Measurements from ENCODE around the gene ZNF276.
"Not testable (repeated sequence)": the region's sequence is repeated elsewhere in the genome, so short reads cannot be mapped to it uniquely, and the experiment has no call there.

ZNF276 gene

DNA sequence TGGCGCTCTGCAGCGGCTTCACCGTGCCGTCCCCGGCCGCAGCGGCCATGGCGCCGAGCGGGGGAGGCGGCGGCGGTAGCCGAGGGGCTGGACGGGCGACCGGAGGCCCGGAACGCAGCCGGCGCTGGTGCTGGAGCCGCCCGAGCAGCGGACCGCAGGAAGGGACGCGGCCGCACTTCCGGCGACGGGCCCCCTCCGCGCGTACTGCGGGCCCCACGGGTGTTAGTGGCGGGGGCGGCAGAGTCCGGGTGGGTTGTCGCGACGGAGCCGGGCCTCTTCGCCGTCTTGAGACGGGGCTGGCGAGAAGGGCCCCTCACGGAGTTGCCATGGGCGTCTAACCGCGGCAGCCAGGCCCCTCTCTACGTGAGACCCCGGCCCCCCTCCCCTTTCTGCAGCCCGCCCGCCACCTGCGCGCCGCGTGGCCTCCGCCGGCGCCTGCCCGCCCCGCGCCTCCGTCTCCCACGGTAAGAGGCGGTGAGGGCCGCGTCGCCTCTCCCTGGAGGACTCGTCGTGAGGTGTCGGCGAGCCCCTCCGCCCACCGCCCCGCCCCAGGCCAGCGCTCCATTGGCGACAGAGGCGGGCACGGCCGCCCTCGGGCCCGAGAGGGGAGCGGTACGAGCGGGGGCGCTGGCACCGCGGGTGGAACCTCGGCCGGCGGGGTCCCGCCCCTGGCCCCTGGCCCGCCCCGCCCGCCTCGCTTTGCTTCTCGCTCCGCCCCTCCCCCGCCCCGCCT is at the start of gene ZNF276, which contains the start of gene VPS9D1:
ZNF276 (plus strand) TSS at position 725 of the 733 bp plus-strand sequence. CDS start 104 bp downstream, outside the sequence.
VPS9D1 (minus strand) TSS at position 86 of the 733 bp plus-strand sequence; CDS start at position 49, 37 bp downstream.
- peak; percentile 80 to 84 for DNase-seq

DNA sequence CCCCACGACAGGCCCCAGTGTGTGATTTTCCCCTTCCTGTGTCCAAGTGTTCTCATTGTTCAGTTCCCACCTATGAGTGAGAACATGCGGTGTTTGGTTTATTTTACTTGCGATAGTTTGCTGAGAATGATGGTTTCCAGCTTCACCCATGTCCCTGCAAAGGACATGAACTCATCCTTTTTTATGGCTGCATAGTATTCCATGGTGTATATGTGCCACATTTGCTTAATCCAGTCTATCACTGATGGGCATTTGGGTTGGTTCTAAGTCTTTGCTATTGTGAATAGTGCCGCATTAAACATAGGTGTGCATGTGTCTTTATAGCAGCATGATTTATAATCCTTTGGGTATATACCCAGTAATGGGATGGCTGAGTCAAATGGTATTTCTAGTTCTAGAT is 49.8 kb upstream of the ZNF276 start:
- DNase-seq, result not testable (repeated sequence)

DNA sequence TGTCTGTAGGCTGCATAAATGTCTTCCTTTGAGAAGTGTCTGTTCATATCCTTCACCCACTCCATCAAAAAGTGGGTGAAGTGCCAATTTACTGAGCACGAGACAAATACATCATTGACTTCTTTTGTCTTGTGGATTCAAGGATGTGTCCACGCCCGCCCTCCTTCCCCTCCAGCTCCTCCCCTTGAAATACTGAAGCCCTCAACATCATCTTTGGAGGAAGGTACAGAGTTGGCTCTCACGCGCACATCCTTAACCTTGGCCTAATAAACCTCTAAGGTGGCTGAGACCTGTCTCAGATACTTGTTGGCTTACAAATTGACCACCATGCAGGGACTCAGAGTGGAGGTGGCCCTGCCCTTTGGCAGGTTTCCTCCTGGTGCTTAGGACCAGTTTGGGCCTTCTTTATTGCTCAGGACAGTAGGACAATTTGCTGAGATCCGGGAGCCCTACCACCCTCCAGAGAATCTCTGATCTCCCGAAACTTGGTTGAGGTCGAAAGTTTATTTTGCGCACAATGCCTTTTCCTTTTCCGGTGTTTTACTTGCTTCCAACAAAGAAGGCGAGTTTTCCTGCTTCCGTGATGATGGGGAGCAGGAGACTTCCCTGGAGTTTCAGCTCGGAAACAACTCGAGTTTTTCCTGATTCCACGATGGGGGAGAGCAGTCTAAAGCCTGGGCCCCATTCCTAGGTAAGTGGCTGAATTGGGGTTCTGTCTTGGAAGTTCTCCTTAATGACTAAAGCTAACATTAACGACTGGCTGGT is 49.0 kb upstream of the ZNF276 start:
- DNase-seq, result no peak

DNA sequence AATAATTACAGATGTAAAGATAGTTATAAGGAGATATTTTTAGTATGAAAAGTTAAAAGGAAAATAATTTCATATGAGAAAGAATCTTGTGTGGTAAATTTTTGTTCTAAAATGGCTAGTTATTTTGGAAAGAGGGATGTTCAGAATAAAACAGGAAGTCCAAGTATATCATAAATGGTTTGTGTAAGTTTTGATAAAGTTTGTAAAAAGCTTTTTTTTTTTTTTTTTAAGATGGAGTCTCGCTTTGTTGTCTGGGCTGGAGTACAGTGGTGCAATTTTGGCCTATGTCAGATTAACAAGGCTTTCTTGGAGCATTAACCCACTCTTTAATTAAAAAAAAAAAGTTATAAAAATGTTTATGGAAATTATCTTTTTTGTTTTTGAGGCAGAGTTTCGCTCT is 43.1 kb upstream of the ZNF276 start:
- no peak for DNase-seq

GRCh38 chr16:89685916-89686315 is 35.4 kb upstream of the ZNF276 start:
- DNase-seq, result no peak

GRCh38 chr16:89686520-89687091 is 34.7 kb upstream of the ZNF276 start, which contains the start of gene CDK10:
Gene CDK10, plus strand, starts transcription at chr16:89686689. Its CDS starts 22 bp downstream, at chr16:89686711.
- peak; percentile 88 to 91 for DNase-seq

DNA sequence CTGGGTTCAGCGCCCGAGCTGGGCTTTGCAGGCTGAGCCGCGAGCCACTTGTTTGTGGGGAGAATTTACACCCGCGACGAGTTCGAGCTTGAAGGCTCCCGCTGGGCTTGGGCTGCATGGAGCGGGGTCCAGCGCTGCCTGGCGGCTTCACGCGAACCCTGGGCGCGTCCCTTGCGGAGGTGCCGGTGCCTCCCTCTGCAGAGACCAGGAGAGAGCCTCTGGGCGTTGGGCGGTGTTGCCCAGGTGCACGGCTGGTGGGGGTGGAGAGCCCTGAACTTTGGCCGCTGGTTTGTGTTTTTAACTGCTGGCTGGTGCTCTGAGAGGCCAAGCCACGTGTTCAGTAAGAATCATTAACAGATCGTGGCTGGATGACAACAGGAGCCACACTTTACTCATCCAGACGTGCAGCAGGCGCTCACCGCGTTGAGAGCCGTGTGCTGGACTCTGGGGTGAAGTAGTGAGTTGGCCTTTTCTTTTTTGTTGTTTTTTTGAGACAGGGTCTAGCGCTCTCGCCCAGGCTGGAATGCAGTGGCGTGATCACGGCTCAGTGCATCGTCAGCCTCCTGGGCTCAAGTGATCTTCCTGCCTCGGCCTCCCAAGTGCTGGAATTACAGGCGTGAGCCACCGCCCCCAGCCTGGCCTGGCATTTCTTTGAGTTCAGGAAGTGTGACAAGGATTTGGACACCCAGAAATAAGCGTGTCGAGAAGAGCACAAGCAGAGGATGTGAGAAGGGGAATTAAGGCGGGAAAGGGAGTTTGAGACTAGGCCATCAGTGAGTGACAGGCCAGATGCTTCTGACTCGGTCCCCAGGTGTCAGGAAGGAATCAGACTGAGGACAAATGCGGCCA is 34.0 kb upstream of the ZNF276 start:
- no peak for DNase-seq

- DNase-seq, result no peak
Observed at GRCh38 chr16:89688395-89688794, 32.9 kb upstream of the ZNF276 start.

- no peak for DNase-seq
Observed at GRCh38 chr16:89689142-89689541, 32.2 kb upstream of the ZNF276 start.

GRCh38 chr16:89689621-89690020 is 31.7 kb upstream of the ZNF276 start:
- not testable (repeated sequence) for DNase-seq

DNA sequence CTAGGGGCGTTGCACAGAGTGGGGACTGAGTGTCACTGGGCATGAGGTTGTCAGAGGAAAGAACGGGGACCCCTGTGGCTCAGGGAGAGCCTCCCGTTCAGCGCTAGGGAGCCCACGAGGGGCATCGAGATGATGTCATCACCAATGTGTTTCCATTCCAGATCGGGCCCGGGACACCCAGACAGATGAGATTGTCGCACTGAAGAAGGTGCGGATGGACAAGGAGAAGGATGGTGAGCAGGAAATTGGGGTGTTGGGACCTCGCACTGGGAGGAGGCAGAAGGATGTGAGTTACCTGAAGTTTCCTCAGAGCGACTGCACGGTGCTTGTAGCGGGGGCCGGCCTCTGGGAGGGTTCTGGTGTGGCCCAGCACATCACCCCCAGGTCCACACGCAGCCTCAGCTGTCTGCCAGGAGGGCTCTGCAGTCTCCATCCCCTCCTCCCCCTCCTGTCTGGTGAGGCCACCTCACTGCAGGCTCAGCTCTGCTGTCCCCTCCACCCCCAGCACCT is 30.9 kb upstream of the ZNF276 start:
- no peak for DNase-seq

DNA sequence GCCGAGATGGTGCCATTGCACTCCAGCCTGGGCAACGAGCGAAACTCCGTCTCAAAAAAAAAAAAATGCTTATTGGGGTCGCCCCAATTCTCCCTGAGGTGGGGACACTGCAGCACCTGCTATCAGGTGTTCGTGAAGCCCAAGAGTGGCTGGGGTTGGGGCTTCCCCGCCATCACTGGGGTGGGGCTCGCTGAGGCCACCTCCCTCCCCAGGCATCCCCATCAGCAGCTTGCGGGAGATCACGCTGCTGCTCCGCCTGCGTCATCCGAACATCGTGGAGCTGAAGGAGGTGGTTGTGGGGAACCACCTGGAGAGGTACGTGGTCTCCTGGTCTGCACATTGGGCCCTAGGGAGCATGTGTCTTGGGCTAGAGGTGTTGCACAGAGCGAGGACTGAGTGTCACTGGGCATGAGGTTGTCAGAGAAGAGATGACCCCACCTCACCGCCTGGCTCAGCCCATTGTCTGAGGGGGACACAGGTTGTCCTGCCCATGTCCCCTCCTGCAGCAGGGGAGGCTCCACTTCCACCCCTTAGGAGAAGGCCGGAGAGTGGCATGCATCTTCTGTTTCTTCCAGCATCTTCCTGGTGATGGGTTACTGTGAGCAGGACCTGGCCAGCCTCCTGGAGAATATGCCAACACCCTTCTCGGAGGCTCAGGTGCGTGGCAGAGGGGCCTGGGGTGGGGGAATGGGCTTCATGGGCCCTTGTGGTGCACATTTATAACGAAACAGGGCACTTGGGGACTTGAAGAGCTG is 29.9 kb upstream of the ZNF276 start:
- no peak for DNase-seq

GRCh38 chr16:89691986-89692569 is 29.3 kb upstream of the ZNF276 start:
- no peak for DNase-seq

GRCh38 chr16:89693289-89693731 is 28.0 kb upstream of the ZNF276 start:
- DNase-seq, result no peak

DNA sequence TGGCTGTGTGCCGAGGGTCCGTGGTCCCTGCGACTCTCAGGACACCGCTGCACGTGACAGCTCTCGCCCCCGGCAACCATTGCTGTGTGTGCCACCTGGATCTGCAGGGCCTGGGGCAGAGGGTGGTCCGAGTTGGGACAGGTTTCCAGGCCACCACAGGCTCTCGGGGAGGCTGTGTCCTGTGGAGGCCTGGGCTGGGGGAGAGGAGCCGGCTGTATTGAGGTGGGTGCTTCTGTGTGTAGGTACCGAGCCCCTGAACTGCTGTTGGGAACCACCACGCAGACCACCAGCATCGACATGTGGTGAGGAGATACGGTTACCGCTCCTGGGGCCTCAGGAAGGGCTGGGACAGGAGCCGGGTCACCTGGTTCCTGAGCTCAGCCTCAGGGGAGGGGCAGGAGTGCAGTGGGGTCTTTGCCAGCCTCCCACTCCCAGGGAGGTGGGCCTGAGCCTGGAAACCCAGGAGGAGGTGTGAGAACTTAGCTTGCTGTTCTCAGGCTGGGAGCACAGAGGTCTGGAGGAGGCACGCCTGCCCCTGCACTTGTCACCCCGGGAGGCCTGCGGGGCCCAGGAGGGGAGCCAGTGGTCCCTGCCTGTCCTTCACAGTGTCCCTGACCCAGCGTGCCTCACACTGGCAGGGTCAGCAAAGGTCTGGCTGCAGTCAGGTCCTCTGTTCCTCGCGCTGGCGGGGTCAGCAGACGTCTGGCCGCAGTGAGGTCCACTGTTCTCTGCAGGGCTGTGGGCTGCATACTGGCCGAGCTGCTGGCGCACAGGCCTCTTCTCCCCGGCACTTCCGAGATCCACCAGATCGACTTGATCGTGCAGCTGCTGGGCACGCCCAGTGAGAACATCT is 27.2 kb upstream of the ZNF276 start:
- no peak for DNase-seq

- not testable (repeated sequence) for DNase-seq
Observed at GRCh38 chr16:89694784-89695085, 26.6 kb upstream of the ZNF276 start.

DNA sequence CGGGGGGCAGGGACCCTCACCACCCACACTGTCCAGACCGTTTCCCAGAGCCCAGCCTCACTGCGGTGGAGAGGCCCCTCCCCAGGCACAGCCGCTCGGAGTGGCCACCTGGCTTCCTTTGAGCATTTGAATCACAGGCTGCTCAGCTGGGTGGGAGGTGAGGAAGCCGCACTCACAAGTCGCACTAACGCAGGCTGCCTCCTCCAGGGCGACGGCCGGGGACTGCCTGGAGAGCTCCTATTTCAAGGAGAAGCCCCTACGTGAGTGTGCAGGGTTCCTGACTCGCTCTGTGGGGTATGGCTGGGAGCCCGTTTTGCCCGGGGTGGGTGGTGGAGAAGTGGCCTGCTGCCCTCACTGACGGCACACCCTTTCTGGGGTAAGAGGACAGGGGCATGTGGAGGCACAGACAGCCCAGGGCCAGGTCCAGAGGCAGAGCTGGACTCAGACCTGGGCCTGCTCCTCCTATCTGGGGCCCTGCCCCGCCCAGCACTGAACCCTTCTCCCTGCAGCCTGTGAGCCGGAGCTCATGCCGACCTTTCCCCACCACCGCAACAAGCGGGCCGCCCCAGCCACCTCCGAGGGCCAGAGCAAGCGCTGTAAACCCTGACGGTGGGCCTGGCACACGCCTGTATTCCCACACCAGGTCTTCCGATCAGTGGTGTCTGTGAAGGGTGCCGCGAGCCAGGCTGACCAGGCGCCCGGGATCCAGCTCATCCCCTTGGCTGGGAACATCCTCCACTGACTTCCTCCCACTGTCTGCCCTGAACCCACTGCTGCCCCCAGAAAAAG is 26.1 kb upstream of the ZNF276 start:
- no peak for DNase-seq

GRCh38 chr16:89695875-89696669 is 25.3 kb upstream of the ZNF276 start:
- no peak for DNase-seq
